GM18520 (cell line): ENCODE results near the gene TFAP2A.

ENCODE experiments used
- ATAC-seq: cut with Tn5 transposase; IDR thresholded peaks from one replicate; pipeline ENCODE4 v1.9.1; 2021; ENCODE audit not compliant: unreplicated experiment

TFAP2A gene

GRCh38 chr6:10426781-10427279, 12.0 kb upstream of the TFAP2A start:
- ATAC-seq: no peak

- ATAC-seq: no peak
Observed at GRCh38 chr6:10425975-10426780, 11.3 kb upstream of the TFAP2A start.

- ATAC-seq: no peak
Observed at GRCh38 chr6:10425176-10425974, 10.5 kb upstream of the TFAP2A start.

- no peak for ATAC-seq
Observed at GRCh38 chr6:10424040-10424439, 9.2 kb upstream of the TFAP2A start.

- ATAC-seq: no peak
Observed at GRCh38 chr6:10422737-10423034, 7.8 kb upstream of the TFAP2A start.

GRCh38 chr6:10421921-10422736, 7.3 kb upstream of the TFAP2A start:
- no peak for ATAC-seq

- ATAC-seq: no peak
Observed at GRCh38 chr6:10421158-10421920, 6.5 kb upstream of the TFAP2A start.

- no peak for ATAC-seq
Observed at GRCh38 chr6:10420546-10421157, 5.8 kb upstream of the TFAP2A start.

- ATAC-seq: no peak
Observed at GRCh38 chr6:10419749-10420545, 5.1 kb upstream of the TFAP2A start.

- no peak for ATAC-seq
Observed at GRCh38 chr6:10418862-10419748, 4.2 kb upstream of the TFAP2A start.

GRCh38 chr6:10418361-10418861, 3.5 kb upstream of the TFAP2A start:
- ATAC-seq: no peak

- ATAC-seq: no peak
Observed at GRCh38 chr6:10417681-10418104, 2.8 kb upstream of the TFAP2A start.

- no peak for ATAC-seq
Observed at GRCh38 chr6:10416863-10417641, 2.2 kb upstream of the TFAP2A start.

- no peak for ATAC-seq
Observed at GRCh38 chr6:10416516-10416862, 1.6 kb upstream of the TFAP2A start.

GRCh38 chr6:10415617-10416480, 975 bp upstream of the TFAP2A start:
- no peak for ATAC-seq

- no peak for ATAC-seq
Observed at GRCh38 chr6:10413850-10414738, 780 bp downstream of the TFAP2A start.
